Osteoblast (primary cell): ENCODE data around the gene MAP7D3. TPM values are rescaled to one million over a fixed set of nuclear protein-coding genes. Genes with fewer than 3 reads are reported as not detected.
A peak's percentile ranks its signal among the peaks of the same experiment; 100 is the strongest.

ENCODE experiments used
- DNase-seq: peaks from one replicate; pipeline ENCODE4 v3.0.0; 2011; ENCODE audit warnings: low spot score, mixed read lengths; ENCODE audit not compliant: insufficient read length; ENCODE audit errors: missing footprints
- H2AFZ ChIP-seq: 2 replicates; pipeline ENCODE4 v1.6.0; 2011; ENCODE audit warnings: mild to moderate bottlenecking, low read length
- H3K27ac ChIP-seq: 2 replicates; pipeline ENCODE4 v1.5.1; 2011; ENCODE audit warnings: mild to moderate bottlenecking, low read depth, low read length, moderate library complexity
- H3K27me3 ChIP-seq: 2 replicates; pipeline ENCODE4 v1.6.0; 2012; ENCODE audit warnings: mild to moderate bottlenecking, control low read depth, inconsistent platforms, low read length, moderate library complexity; ENCODE audit not compliant: insufficient read depth
- H3K36me3 ChIP-seq: 2 replicates; pipeline ENCODE4 v1.5.1; 2011; ENCODE audit warnings: mild to moderate bottlenecking, low read length, control low read depth, moderate library complexity; ENCODE audit not compliant: insufficient read depth
- H3K4me1 ChIP-seq: 2 replicates; pipeline ENCODE4 v1.5.1; 2011; ENCODE audit warnings: mild to moderate bottlenecking, low read length, control low read depth, moderate library complexity; ENCODE audit not compliant: insufficient read depth
- H3K4me2 ChIP-seq: 2 replicates; pipeline ENCODE4 v1.6.0; 2011; ENCODE audit warnings: mild to moderate bottlenecking, low read length; ENCODE audit not compliant: insufficient read depth
- H3K4me3 ChIP-seq: fragments of 200-600 bp; sonication (generic); 3 replicates; pipeline ENCODE4 v1.5.1; 2012; ENCODE audit warnings: mild to moderate bottlenecking, low read length, inconsistent platforms; ENCODE audit not compliant: insufficient read depth
- H3K79me2 ChIP-seq: 2 replicates; pipeline ENCODE4 v1.6.0; 2012; ENCODE audit warnings: mild to moderate bottlenecking, low read length, control low read depth, inconsistent platforms; ENCODE audit not compliant: insufficient read depth
- H3K9me3 ChIP-seq: 2 replicates; pipeline ENCODE4 v1.5.1; 2011; ENCODE audit warnings: low read depth, low read length, control low read depth
- H4K20me1 ChIP-seq: 2 replicates; pipeline ENCODE4 v1.6.0; 2012; ENCODE audit warnings: mild to moderate bottlenecking, low read length, control low read depth; ENCODE audit not compliant: insufficient read depth
- total RNA-seq: library from RNA; depleted of rRNA; stranded (reverse); fragments of >200 nt; gene quantifications from 2 replicates; pipeline ENCODE4 v1.2.3, GENCODE V29; 2012
- TF ChIP-seq, protein P1 (sequence below): IDR thresholded peaks from 2 replicates; pipeline ENCODE4 v1.5.1; 2011; ENCODE audit warnings: mild to moderate bottlenecking, low read depth, low read length, moderate library complexity; ENCODE audit errors: extremely low read depth

MAP7D3 gene
- total RNA-seq, 1 donor, result 19.2 TPM

DNA sequence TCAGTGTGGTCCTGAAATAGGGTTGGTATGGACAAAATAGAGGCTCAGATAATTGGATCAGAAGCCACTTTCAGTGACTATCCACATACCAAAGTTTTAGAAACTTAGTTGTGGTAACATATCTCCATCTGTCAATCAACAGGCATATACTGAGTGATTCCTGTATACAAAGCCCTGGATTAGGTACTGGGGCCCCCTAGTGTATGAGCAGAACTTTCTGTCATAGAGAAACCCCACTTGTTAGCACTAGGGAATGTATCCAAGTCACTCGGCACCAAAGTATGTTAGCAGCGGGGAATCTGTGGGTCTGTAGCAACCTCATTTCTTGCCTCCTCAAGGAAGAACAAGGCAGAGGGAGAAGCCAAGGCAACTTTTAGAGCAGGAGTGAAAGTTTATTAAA is 50.7 kb downstream of the MAP7D3 start:
- no peak for DNase-seq
- Histone ChIP-seq H3K27me3 (peaks cover 2% of the 10 kb centered on the region), H2AFZ (no peak overlapping the region), H4K20me1 (no peaks in the 10 kb centered on the region), H3K4me3 (no peak overlapping the region), H3K36me3 (no peaks in the 10 kb centered on the region), H3K4me1 (peaks cover 42% of the 10 kb centered on the region), H3K9me3 (no peaks in the 10 kb centered on the region), H3K27ac (peak overlapping the region; percentile 68), H3K79me2 (no peaks in the 10 kb centered on the region), H3K4me2 (no peak overlapping the region)
- TF ChIP-seq, protein P1, sequence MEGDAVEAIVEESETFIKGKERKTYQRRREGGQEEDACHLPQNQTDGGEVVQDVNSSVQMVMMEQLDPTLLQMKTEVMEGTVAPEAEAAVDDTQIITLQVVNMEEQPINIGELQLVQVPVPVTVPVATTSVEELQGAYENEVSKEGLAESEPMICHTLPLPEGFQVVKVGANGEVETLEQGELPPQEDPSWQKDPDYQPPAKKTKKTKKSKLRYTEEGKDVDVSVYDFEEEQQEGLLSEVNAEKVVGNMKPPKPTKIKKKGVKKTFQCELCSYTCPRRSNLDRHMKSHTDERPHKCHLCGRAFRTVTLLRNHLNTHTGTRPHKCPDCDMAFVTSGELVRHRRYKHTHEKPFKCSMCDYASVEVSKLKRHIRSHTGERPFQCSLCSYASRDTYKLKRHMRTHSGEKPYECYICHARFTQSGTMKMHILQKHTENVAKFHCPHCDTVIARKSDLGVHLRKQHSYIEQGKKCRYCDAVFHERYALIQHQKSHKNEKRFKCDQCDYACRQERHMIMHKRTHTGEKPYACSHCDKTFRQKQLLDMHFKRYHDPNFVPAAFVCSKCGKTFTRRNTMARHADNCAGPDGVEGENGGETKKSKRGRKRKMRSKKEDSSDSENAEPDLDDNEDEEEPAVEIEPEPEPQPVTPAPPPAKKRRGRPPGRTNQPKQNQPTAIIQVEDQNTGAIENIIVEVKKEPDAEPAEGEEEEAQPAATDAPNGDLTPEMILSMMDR, result peak; percentile 51

DNA sequence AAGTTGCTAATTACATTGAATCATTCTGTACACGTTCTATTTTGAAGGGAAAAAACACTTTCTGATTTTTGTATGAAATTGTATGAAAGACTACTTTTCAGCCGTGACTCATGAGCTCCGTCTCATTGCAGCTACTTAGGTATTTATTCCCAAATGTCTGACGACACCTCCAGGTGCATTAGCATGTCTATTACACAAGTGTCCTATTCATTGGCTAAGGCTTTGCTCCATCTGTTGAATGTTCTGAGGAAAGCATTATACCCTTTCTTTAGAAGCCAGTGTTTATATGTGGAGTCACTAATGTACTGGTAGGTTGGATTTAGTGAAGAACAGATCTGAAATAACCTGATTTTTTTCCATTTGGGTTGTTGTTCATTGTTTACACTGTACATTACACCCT is 51.8 kb downstream of the MAP7D3 start:
- peak overlapping the region; percentile 63 for H3K4me2 ChIP-seq
- peak overlapping the region; percentile 68 for H3K27ac ChIP-seq

DNA sequence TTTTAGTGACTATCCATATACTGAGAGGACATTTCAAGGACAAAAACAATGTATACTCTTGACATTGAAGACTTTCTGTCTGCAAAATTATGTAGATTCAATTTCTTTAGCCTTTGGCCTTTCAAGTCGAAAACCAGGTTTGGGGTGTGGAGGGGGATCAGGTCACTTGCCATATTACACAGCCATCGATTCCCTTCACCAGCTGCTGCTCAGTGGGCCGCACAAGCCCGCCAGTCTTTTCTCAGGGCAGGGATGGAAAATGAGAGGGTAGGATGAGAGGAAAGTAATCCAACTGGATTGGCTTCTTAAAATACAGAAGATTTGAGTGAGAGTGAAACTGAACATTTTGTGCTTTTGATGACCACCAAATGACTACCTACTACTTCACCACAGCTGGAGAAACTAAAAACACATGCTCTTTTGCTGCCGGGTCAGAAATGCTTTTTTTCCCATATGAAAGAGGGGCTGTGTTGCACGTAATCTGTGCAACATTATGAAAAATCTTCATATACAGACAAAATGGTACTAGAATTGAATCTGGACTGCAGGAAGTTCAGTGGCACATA is 52.4 kb downstream of the MAP7D3 start:
- Histone ChIP-seq H3K4me2 (peak overlapping the region; percentile 63), H3K36me3 (no peaks in the 10 kb centered on the region), H3K4me1 (peaks cover 32% of the 10 kb centered on the region), H2AFZ (no peak overlapping the region), H3K9me3 (no peaks in the 10 kb centered on the region), H3K27me3 (no peaks in the 10 kb centered on the region), H3K4me3 (peak overlapping the region; percentile 56), H3K27ac (peak overlapping the region; percentile 68), H3K79me2 (no peaks in the 10 kb centered on the region), H4K20me1 (no peaks in the 10 kb centered on the region)
- DNase-seq, result no peak
- TF ChIP-seq, protein P1, result no peak

More for the DNA sequence above, 51.8 kb downstream of the MAP7D3 start:
- Histone ChIP-seq H4K20me1 (no peaks in the 10 kb centered on the region), H3K4me1 (peaks cover 34% of the 10 kb centered on the region), H2AFZ (no peak overlapping the region), H3K9me3 (no peaks in the 10 kb centered on the region), H3K27me3 (peaks cover 2% of the 10 kb centered on the region), H3K36me3 (no peaks in the 10 kb centered on the region), H3K4me3 (peak overlapping the region; percentile 56), H3K79me2 (no peaks in the 10 kb centered on the region)
- no peak for DNase-seq
- TF ChIP-seq, protein P1, result no peak

DNA sequence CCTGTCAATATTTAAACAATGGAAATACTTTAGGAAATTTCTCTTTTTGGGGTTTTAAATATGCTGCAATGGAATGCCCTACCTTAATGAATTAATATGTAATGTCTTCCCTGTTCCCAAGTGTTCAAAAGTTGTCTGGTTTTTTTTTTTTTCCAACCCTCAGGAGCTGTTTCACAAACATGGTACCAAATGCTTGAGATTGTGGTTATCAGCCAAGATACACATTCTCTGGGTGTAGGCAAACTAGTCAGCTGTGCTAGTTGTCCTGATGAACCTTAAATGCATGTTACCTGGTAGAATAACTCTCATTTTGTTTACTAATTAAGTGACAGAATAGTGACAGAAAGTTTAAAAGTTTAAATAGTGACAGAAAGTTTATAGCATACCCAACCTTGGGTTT is 53.2 kb downstream of the MAP7D3 start:
- H3K4me1 ChIP-seq, result peaks cover 32% of the 10 kb centered on the region
- no peaks in the 10 kb centered on the region for H3K79me2 ChIP-seq
- no peak overlapping the region for H2AFZ ChIP-seq
- no peaks in the 10 kb centered on the region for H4K20me1 ChIP-seq
- H3K4me3 ChIP-seq, result peak overlapping the region; percentile 56
- DNase-seq, result no peak
- H3K9me3 ChIP-seq, result no peaks in the 10 kb centered on the region
- H3K27ac ChIP-seq, result peak overlapping the region; percentile 68
- peak overlapping the region; percentile 63 for H3K4me2 ChIP-seq
- no peaks in the 10 kb centered on the region for H3K36me3 ChIP-seq
- TF ChIP-seq, protein P1, result no peak
- no peaks in the 10 kb centered on the region for H3K27me3 ChIP-seq
